ENCODE measurements around the gene CLOCK.
"Not testable (repeated sequence)": the region's sequence is repeated elsewhere in the genome, so short reads cannot be mapped to it uniquely, and the experiment has no call there.

CLOCK gene

GRCh38 chr4:55546756-55547465 lies at the start of gene CLOCK:
TSS of gene CLOCK (minus strand) at chr4:55546909. CDS start at chr4:55482785, 64,124 bp downstream.
- peak; percentile 79 for DNase-seq (ENCODE audit: low read depth)

GRCh38 chr4:55592014-55592413 lies 45.3 kb upstream of the CLOCK start, which contains the start of gene PDCL2:
TSS of gene PDCL2 (minus strand) at chr4:55592245. CDS start at chr4:55592109, 136 bp downstream.
- no peak for DNase-seq (ENCODE audit: low read depth)

GRCh38 chr4:55588160-55588559 lies 41.5 kb upstream of the CLOCK start:
- DNase-seq (ENCODE audit: low read depth), result no peak

- DNase-seq (ENCODE audit: low read depth), result not testable (repeated sequence)
Observed at GRCh38 chr4:55582773-55583172, 36.1 kb upstream of the CLOCK start.

GRCh38 chr4:55578341-55579010 lies 31.8 kb upstream of the CLOCK start:
- DNase-seq (ENCODE audit: low read depth), result no peak

- DNase-seq (ENCODE audit: low read depth), result no peak
Observed at GRCh38 chr4:55575513-55575912, 28.8 kb upstream of the CLOCK start.

GRCh38 chr4:55574252-55574651 lies 27.5 kb upstream of the CLOCK start:
- DNase-seq (ENCODE audit: low read depth), result no peak

GRCh38 chr4:55571806-55572205 lies 25.1 kb upstream of the CLOCK start:
- no peak for DNase-seq (ENCODE audit: low read depth)

- DNase-seq (ENCODE audit: low read depth), result no peak
Observed at GRCh38 chr4:55568905-55569504, 22.3 kb upstream of the CLOCK start.

- no peak for DNase-seq (ENCODE audit: low read depth)
Observed at GRCh38 chr4:55561889-55562288, 15.2 kb upstream of the CLOCK start.

- no peak for DNase-seq (ENCODE audit: low read depth)
Observed at GRCh38 chr4:55560096-55560495, 13.4 kb upstream of the CLOCK start.

- DNase-seq (ENCODE audit: low read depth), result no peak
Observed at GRCh38 chr4:55554453-55555030, 7.8 kb upstream of the CLOCK start.

GRCh38 chr4:55553441-55554201 lies 6.9 kb upstream of the CLOCK start:
- DNase-seq (ENCODE audit: low read depth), result no peak

GRCh38 chr4:55551964-55552363 lies 5.3 kb upstream of the CLOCK start:
- DNase-seq (ENCODE audit: low read depth), result not testable (repeated sequence)

GRCh38 chr4:55549888-55550287 lies 3.2 kb upstream of the CLOCK start:
- no peak for DNase-seq (ENCODE audit: low read depth)

GRCh38 chr4:55547918-55548317 lies 1.2 kb upstream of the CLOCK start:
- no peak for DNase-seq (ENCODE audit: low read depth)

- DNase-seq (ENCODE audit: low read depth), result no peak
Observed at GRCh38 chr4:55547466-55547770, 709 bp upstream of the CLOCK start.

- DNase-seq (ENCODE audit: low read depth), result no peak
Observed at GRCh38 chr4:55546506-55546755, 278 bp downstream of the CLOCK start.

- DNase-seq (ENCODE audit: low read depth), result peak; percentile 49
Observed at GRCh38 chr4:55545641-55546505, 836 bp downstream of the CLOCK start.

GRCh38 chr4:55545151-55545550 lies 1.6 kb downstream of the CLOCK start:
- no peak for DNase-seq (ENCODE audit: low read depth)

GRCh38 chr4:55543858-55544257 lies 2.9 kb downstream of the CLOCK start:
- DNase-seq (ENCODE audit: low read depth), result no peak

GRCh38 chr4:55540271-55540670 lies 6.4 kb downstream of the CLOCK start:
- DNase-seq (ENCODE audit: low read depth), result no peak
